8988T (cell line): Measurements from ENCODE around the gene RBP3.

Experiments used
- DNase-seq: peaks from one replicate; pipeline ENCODE4 v3.0.0; 2011

RBP3 gene

DNA sequence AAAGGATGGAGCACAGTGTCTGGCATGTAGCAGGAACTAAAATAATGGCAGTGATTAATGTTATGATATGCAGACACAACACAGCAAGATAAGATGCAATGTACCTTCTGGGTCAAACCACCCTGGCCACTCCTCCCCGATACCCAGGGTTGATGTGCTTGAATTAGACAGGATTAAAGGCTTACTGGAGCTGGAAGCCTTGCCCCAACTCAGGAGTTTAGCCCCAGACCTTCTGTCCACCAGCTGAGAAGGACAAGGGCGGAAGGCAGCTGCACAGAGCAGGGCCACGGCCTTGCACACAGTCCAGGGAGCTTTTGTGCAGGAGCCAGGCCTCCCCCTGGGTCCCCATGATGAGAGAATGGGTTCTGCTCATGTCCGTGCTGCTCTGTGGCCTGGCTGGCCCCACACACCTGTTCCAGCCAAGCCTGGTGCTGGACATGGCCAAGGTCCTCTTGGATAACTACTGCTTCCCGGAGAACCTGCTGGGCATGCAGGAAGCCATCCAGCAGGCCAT, at the start of gene RBP3:
TSS of gene RBP3 (plus strand) at position 226 of the 514 bp plus-strand sequence. CDS start at position 348, 122 bp downstream.
- no peak for DNase-seq

DNA sequence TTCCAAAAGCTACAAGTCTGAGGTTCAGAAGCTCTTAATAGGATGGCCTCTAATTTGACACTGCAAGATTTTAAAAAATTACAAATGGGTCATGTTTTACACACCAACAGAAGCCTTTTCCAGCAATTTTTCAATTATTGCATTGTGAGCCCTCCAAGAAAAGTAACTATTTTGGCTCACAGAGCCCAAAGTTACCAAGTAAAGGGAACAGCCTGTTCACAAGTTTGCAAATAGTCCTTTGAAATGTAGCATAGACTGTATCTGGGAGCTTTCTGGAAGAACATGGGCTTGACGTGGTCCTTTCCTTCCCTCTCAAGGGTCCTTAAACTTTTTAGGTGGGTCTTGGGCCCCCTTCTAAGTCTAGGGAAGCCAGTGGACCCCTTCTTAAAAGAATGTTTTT, 49.4 kb upstream of the RBP3 start:
- no peak for DNase-seq

DNA sequence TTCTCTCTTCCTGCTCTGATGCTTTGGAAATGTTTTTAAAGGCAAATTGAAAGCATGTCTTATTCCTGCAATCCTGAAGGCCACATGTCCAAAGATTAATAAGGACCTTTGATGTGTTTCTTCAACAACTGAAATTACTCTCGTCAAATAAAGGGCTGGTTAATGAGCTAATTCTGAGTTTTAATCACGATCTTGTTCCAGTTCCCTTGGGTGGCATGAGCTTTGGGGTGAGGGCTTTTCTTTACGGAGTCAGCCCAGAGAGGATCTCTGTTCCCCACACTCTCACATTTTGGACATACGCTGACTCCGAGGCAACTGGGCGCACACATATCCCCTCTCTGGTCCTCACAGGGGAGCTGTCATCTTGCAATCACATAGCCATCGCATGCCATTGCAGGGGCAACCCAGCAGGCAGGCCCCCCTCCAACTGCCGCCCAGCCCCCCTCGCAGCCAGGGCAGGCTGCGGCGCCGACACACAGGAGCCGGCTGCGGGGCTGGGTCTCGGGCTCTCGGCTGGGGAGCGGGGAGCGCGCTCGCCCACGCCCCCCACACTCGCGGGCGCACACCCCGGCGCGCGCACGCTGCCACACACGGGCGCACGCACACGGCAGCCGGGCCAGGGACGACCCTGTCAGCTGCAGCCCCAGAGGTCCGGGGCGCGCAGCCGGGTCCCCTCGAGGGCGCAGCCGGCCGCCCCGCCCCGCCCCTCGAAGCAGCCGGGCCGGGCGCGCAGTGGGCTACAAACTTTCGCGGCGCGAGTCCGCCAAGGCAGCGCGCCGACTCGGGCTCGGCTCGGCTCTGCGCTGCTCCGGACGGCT, 48.3 kb upstream of the RBP3 start, which contains the start of gene GDF10:
TSS of gene GDF10 (plus strand) at position 587 of the 818 bp plus-strand sequence. CDS start 455 bp downstream, outside the sequence.
- DNase-seq = no peak

DNA sequence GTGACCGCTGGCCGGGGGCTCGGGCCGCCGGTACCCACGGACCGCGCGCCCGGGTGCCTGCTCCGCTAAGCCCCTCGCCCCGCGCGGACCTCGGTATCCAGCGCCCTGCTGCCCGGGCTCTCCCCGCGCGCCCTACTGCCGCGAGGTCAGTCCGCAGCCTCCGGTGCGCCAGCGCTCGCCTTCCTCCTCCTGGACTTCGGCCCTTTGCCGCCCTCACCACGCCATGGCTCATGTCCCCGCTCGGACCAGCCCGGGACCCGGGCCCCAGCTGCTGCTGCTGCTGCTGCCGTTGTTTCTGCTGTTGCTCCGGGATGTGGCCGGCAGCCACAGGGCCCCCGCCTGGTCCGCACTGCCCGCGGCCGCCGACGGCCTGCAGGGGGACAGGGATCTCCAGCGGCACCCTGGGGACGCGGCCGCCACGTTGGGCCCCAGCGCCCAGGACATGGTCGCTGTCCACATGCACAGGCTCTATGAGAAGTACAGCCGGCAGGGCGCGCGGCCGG, 47.7 kb upstream of the RBP3 start:
- no peak for DNase-seq

DNA sequence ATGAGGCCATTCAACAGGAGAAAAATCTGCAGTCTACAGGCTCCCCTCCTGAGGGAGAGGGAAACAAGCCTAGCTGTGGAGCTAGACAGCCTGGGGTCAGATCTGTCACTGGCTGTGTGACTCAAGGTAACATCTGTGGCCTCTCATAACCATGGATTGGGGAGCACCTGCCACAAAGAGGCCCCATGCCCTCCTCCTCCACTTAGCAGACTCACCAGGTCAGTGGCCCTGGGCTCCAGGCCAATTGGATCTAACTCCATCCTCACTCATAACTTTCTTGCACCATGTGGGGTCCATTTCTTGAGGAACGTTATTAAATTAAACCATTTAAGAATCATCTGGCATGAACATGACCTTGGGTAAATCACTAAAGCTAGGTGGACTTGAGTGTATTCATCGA, 46.3 kb upstream of the RBP3 start:
- no peak for DNase-seq

DNA sequence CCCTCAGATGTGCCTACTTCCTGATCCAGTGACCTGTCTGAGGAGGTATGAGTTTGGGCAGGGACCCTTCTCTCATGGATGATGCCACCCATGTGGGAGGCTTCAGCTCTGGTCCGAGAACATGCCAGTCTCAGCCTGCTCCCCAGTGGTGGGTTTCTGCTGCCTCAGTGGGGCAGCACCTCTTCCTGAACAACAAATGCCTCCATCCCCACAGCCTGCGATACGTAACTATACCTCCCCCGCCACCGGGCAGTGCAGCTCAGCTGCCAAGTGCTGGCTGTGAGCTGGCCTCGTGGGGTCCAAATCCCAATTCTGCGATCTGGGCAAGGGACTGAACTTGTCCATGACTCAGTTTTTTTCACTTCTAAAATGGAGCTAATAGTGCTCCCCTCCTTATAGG, 45.1 kb upstream of the RBP3 start:
- DNase-seq = no peak

DNA sequence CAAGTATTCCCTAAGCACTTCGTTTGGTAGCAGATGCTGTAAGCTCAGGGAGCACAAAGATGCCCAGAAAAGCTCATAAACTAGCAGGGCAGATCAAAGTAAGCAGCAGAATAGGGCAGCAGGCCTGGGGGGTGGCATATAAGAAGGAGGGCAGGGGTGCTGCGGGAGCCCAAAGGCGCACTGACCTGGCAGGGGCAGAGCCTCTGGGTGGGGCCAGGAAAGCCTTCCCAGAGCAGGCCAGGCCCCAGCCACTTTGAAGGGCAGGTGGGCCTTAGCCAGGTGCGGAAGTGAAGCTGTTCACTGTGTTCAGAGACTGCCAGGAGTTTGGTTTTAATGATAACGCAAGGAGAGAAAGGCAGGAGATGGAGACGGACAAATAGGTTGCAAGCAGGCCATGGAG, 44.3 kb upstream of the RBP3 start:
- no peak for DNase-seq

DNA sequence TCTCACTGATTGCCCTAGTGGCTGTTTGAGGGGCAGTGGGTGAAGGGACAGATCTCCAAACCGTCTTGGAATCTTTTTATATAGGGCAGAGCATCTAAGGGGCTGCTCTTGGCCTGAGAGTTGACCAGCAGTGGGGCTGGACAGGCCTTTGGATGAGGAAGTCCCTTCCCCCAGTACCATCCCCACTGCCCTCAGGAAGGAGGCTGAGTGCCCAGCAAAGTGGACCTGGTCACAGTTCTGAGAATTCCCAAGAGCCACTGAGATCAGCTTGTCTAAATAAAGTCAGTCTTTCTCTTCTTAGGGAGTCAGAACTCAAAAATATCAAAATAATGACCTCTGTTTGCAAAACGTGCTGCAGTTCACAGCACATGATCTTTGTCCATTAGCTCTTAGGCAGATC, 42.6 kb upstream of the RBP3 start:
- DNase-seq = no peak

DNA sequence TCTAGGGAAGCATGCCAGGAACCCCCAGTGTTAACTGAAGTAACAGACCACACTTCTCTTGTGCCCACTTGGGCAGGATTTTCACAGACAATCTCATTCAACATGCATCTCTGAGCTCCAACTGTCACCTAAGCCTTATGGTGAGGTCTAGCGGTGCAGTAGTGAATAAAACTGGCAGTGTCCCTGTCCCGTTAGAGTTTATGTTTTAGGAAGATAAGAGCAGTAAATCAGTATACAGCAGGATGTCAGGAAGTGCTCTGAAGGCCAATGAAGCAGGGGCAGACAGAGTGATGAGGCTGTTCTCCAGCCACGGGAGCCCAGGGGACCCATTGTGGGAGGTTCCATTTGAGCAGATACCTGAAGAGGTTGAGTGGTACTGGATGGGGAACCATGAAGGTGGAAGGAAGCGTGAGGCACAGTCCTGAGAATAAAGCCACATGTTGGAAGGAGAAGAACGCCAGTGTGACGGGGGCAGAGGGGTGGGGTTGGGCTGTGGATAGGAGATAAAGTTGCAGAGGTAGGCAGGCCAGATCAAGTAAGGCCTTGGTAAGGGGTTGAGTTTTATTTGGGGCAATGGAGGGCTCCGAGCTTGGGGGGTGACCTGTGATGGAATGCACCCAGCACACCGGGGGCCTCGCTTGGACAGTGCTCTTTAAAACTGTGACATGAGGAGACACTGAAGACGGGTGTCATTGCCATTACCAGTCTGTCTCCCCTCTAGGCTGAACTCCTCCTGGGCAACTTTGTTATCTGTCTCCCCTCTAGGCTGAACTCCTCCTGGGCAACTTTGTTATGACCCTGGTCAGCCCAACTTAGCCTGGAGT, 41.6 kb upstream of the RBP3 start:
- DNase-seq = no peak

DNA sequence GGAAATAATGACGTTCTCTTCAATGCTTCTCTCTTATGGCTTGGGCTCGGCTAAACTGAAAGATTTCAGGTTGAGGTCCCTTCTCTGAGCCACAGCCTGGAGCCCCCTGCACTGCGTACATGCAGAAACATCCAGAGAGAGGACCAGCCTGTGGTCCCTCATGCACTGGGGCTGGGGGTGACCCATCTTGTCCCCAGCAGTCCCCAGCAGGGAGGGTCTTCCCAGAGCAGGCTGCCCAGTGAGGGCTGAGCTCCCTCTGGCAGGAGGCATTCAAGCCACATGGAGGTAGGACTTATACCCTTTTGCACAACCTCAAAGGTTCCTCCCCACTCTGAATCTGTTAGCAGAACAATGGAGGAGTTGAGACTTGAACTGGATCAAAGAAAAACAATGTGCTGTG, 40.8 kb upstream of the RBP3 start:
- no peak for DNase-seq

DNA sequence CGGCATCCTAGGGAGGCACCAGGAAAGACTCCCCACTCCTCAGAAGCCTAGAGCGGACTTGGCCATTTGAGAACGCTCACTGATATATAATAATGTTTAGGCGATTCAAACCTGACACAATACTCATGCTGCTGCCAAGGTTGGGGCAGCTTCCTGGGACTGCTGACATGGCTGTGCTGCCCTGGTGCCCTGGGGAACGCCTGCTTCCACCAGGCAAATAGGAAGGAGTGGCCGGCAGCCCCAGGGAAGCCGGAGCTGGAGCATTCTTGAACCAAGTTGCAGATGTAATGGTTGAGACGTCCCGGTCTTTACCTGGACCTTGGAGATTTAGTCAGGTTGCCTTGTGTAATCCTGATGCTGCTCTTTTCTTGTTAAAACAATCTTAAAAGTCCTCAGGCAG, 39.4 kb upstream of the RBP3 start:
- no peak for DNase-seq

DNA sequence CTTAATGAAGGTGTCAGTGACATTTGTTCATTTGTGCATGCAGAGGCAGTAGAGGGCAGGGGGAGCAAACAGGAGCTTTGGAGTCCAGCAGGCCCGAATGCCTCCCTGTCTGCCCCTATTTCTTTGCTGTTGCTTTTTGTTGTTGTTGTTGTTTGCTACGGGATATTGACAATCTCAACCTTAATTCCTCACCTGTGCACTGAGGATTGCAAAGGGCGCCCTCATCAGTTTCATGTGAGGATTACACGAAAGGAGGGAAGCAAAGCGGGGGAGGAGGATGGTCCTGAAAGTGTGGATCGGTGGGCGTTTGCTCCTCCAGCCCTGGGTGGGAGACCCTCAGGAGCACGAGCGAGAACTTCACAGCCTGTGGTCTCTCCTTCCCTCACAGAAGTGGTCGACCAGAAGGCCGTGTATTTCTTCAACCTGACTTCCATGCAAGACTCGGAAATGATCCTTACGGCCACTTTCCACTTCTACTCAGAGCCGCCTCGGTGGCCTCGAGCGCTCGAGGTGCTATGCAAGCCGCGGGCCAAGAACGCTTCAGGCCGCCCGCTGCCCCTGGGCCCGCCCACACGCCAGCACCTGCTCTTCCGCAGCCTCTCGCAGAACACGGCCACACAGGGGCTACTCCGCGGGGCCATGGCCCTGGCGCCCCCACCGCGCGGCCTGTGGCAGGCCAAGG, 38.6 kb upstream of the RBP3 start:
- DNase-seq = no peak

DNA sequence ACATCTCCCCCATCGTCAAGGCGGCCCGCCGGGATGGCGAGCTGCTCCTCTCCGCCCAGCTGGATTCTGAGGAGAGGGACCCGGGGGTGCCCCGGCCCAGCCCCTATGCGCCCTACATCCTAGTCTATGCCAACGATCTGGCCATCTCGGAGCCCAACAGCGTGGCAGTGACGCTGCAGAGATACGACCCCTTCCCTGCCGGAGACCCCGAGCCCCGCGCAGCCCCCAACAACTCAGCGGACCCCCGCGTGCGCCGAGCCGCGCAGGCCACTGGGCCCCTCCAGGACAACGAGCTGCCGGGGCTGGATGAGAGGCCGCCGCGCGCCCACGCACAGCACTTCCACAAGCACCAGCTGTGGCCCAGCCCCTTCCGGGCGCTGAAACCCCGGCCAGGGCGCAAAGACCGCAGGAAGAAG, 38.1 kb upstream of the RBP3 start:
- DNase-seq = no peak

DNA sequence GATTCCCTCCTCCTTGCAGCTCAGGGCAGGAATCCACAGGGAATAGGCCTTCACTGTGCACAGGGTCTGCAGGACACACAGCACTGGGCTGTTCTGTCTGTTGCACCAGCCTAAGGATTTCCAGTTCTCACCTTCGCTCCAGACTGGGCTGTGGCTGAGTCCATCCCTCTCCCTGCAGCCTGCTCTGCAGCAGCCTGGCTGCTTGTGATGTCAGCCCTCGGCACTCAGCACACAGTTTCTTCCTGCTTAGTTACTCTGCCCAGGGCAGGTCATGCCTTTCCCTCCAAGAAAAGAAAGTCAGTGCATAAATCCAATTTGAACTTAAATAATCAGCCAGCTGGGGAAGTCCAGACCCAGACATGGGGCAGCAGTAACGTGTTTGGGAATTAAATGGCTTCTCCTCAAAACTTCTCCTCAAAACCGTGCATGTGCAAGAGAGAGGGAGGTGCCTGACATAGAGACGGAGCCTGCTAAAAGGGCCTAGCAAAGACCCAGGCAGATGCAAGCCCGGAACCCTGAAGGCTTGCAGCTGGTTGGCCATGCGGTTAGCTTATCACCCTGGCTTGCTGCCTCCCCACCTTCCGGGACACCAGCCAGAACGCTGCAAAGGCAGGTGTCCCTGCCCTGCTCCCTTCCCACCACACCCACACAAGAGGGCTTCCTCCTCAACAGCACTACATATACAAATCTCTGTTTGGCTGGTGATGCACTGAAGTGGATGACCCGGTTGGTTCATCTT, 36.8 kb upstream of the RBP3 start:
- no peak for DNase-seq

DNA sequence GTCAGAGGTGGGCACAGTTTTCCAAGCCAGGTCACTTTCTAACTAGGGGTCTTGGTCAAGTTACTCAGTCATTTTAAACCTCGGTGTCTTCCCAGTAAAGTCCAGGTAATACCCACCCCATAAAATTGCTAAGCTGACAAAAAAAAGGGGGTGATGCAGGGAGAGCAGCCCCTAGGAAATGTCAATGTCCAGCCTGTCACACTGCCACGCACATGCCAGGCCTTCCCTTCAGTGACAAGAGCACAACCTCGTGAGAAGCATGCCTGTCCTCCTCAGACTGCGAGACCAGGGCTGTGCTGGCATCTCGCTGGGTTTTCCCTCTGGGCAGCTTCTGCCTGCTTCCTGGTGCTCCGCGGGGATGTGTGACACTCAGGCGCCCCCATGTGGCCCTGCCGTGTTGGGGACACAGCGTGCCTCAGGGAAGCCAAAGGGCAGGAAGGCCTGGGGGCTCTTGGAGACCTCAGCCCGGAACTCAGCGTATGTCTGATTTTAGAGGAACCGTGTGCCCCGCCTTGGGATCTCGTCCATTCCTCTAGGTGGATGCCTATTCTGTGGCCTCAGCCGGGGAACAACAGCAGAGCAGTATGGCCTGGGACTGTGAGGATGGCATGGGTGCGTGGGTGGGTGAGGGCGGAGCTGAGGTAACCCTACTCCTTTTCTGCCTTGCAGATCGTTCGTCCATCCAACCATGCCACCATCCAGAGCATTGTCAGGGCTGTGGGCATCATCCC, 36.1 kb upstream of the RBP3 start:
- DNase-seq = peak; percentile 92

DNA sequence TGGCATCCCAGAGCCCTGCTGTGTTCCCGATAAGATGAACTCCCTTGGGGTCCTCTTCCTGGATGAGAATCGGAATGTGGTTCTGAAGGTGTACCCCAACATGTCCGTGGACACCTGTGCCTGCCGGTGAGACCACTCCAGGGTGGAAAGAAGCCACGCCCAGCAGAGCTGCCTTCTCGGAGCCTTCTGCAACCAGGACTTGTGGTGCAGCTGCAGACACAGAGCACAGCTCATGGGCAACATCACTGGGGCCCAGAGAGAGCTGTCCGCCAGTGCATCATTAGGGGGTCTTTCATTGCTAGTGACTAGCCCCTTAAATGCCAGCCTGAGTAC, 35.5 kb upstream of the RBP3 start:
- no peak for DNase-seq

DNA sequence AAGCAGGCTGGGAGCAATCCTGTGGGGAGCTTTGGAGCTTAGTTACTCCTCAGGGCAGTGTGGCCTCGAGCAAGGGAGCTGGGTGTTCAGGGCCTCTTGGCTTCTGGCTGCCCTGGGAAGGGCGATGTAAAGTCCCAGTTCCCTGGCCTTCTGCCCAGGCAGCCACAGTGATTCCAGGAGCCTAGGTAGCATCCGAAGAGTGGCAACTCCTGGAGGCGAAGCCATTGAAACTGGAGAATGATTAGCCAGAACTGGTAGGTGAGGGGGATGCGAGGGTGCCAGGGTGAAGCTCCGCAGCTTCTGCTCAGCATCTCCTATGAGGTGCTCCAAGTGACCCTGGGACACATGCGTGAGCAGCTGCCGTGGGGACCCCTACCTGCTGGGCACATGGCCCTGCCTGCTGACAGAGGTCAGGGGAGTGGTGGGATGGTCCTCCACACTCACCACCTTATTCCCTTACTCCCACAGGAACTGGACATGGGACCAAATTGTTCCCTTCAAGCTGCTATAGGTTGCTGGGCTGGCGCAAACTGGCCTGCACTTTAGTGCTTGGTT, 33.7 kb upstream of the RBP3 start:
- no peak for DNase-seq

DNA sequence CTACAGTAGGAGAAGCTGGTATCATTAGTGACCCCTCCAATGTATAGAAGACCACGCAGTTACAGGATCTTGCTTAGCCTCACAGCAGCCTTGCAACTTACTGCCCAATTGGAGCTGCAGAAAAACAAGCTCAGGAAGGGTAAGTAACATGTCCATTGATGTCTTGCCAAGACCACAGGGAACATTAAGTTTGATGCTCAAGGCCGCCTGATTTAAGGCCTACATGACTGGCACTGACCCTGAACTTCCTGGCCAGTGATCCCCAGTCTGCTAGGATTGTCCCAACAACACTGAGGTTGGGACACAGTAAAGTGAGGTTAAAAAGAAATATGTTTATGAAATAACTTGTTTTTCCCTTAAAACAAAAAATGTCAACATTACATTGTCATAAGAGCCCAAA, 32.7 kb upstream of the RBP3 start:
- no peak for DNase-seq

DNA sequence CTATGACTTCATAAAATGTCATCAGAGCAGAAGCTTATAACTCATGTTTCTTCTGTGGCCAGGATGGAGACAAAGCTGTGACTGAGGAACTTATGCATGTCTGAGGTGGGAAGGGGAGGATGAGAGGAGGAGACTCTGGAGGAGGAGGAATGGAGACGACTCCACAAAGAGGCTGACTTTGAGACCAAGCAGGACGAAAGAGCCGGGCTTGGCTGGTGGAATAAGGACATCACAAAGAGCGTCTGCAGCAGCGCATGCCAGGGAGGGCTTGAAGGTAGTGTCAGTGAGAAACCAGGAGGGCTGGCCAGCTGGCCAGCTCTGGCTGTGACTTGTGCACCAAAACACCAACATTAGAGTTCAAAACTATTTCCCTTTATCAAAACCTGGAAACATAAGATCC, 32.0 kb upstream of the RBP3 start:
- DNase-seq = no peak

DNA sequence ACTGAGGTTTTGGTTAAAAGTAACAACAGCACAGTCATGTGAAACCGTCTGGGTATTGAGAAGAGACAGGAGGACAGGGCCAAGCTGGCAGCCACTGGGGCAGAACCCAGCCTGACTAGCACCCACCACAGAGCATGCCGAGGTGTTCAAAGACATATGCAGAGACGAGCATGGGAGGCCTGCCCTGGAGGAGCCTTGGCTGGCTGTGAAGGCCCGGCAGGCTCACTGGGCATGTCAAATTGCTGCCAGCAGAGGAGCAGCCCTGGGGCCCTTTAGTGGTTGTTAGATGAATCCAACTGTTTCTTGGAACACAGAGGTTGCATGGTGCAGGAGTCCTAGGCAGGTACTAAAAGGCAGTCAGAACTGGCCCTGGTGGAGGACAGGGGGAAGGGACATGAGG, 30.9 kb upstream of the RBP3 start:
- DNase-seq = no peak

DNA sequence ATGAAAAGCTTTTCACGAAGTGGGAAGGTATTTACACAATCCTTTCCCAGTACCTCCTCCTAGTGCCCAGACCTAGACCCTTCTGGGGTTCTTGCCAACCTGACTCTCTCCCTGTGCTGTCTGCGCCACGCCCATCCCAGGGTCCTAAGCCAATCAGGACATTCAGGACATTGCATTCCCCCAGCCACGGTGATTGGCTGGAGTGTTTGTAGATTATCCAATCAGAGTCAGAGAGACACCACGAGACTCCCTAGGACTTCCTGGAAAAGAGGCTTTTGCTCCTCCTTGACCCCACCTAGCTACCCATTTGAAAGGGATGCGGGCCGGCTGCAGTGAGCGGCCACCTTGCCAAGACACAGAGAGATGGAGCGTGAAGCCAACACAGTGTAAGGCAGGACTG, 29.5 kb upstream of the RBP3 start:
- no peak for DNase-seq

DNA sequence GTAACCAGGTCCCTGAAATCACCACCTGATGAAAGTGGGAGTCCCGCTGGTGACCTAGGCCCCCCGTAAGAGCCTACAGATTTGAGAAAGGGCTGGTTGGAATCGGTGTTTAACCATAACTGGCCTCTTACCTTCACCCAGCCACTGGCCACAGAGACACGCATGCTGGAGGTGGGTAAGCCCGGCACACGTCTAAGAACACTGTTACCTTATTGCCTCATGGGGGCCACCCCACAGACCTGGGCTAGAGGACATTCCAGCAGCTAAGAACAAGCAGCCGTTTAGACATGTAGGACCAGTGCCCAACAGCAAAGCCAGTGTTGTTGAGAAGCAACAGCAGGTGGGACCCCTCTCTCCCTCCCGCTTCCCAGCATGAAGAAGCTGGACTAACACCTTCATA, 28.4 kb upstream of the RBP3 start:
- DNase-seq = no peak
